ENCODE results near the gene LGR5.

LGR5 gene

GRCh38 chr12:71558445-71558844, 118.8 kb downstream of the LGR5 start:
- TF ChIP-seq ZBTB7A (IDR thresholded peaks at IDR 0.05; ENCODE audit: low read depth) (no peak), CEBPB (IDR thresholded peaks at IDR 0.05) (no peak), MAX (IDR thresholded peaks at IDR 0.05) (no peak), CREB1 (IDR thresholded peaks at IDR 0.05; ENCODE audit: low read depth) (no peak), FOXM1 (IDR thresholded peaks at IDR 0.05; ENCODE audit: borderline replicate concordance, low read depth) (no peak), TAF1 (IDR thresholded peaks at IDR 0.05; ENCODE audit: low read depth) (no peak), YY1 (IDR thresholded peaks at IDR 0.05; ENCODE audit: low read depth) (no peak), RAD21 (IDR thresholded peaks at IDR 0.05; ENCODE audit: low read depth) (no peak), NFIC (IDR thresholded peaks at IDR 0.05) (no peak), REST (IDR thresholded peaks at IDR 0.05; ENCODE audit: low read depth) (no peak), EGR1 (IDR thresholded peaks at IDR 0.05) (no peak), TCF12 (IDR thresholded peaks at IDR 0.05; ENCODE audit: low read depth) (no peak), TEAD4 (IDR thresholded peaks at IDR 0.05) (no peak), EP300 (IDR thresholded peaks at IDR 0.05; ENCODE audit: borderline replicate concordance) (no peak)

- TF ChIP-seq EP300 (IDR thresholded peaks at IDR 0.05; ENCODE audit: borderline replicate concordance) (no peak), RAD21 (IDR thresholded peaks at IDR 0.05; ENCODE audit: low read depth) (no peak), EGR1 (IDR thresholded peaks at IDR 0.05) (no peak), FOXM1 (IDR thresholded peaks at IDR 0.05; ENCODE audit: borderline replicate concordance, low read depth) (no peak), YY1 (IDR thresholded peaks at IDR 0.05; ENCODE audit: low read depth) (no peak), TCF12 (IDR thresholded peaks at IDR 0.05; ENCODE audit: low read depth) (no peak), NFIC (IDR thresholded peaks at IDR 0.05) (no peak), MAX (IDR thresholded peaks at IDR 0.05) (no peak), USF1 (IDR thresholded peaks at IDR 0.05) (no peak), ZBTB7A (IDR thresholded peaks at IDR 0.05; ENCODE audit: low read depth) (no peak), TAF1 (IDR thresholded peaks at IDR 0.05; ENCODE audit: low read depth) (no peak), CEBPB (IDR thresholded peaks at IDR 0.05) (no peak), REST (IDR thresholded peaks at IDR 0.05; ENCODE audit: low read depth) (no peak), CREB1 (IDR thresholded peaks at IDR 0.05; ENCODE audit: low read depth) (no peak), TEAD4 (IDR thresholded peaks at IDR 0.05) (no peak)
Measured at GRCh38 chr12:71562676-71563595, 123.3 kb downstream of the LGR5 start.

GRCh38 chr12:71565535-71565934, 125.9 kb downstream of the LGR5 start:
- TF ChIP-seq FOXM1 (IDR thresholded peaks at IDR 0.05; ENCODE audit: borderline replicate concordance, low read depth) (no peak), TAF1 (IDR thresholded peaks at IDR 0.05; ENCODE audit: low read depth) (no peak), CEBPB (IDR thresholded peaks at IDR 0.05) (no peak), REST (IDR thresholded peaks at IDR 0.05; ENCODE audit: low read depth) (no peak), EGR1 (IDR thresholded peaks at IDR 0.05) (no peak)

- TF ChIP-seq EGR1 (IDR thresholded peaks at IDR 0.05) (no peak), CREB1 (IDR thresholded peaks at IDR 0.05; ENCODE audit: low read depth) (no peak), EP300 (IDR thresholded peaks at IDR 0.05; ENCODE audit: borderline replicate concordance) (no peak), TAF1 (IDR thresholded peaks at IDR 0.05; ENCODE audit: low read depth) (no peak), ZBTB7A (IDR thresholded peaks at IDR 0.05; ENCODE audit: low read depth) (no peak), TCF12 (IDR thresholded peaks at IDR 0.05; ENCODE audit: low read depth) (no peak)
Measured at GRCh38 chr12:71566655-71567054, 127.1 kb downstream of the LGR5 start.
